ENCODE results near the gene GALK1. TPM values are rescaled to one million over a fixed set of nuclear protein-coding genes. Genes with fewer than 3 reads are reported as not detected.

Gene GALK1
- total and polyA plus RNA-seq, 9 of the 15 experiments (the other 6 are each of a cell fraction or from before 2014, with no cell fraction given) = 0.45 to 51.6 (median 17.4) TPM

DNA sequence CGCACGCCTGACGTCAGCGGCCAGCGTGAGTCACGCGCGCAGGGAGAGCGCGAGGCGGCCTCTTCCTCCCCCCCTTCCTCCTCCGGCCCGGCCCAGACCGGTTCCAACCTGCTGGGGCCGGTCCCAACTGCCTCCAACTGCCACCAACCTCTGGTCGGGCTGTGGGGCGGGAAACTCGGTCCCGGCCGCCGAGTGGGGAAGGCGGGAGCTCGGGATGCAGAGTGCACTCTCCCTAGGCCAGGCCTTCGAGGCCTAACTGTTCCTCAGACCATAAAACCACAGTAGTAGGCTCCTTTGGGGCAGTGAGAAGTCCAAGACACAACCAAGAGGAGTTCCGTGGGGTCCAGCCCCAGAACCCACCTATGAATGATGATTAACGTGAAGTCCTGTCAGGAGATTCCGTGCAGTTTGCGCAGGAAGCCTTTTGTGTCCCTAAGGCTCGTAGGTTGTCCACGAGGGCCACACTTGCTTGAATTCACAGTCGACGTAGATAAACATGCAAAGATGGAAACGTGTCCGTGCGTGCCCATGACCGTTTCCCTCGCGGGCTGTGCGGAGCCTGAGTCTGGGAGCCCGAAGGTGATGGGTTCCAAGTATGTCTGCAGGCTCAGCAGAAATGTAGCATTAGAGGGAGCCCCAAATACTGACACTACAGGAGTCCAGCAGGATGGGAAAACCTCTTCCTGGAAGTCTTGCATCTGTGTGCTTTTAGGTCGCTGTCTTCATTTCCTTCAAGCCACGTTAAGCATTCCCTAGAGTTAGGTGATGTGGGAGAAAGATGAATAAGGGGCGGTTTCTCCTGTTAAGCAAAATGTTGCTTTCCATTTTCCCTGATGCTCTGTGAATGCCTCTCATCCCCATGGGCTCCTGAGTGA lies 20.3 kb upstream of the GALK1 start (continued):
- TF ChIP-seq TRIM28 (IDR thresholded peaks at IDR 0.05) (no peak), HDAC8 (tag; IDR thresholded peaks at IDR 0.05) (peak; percentile 98), TRIM24 (IDR thresholded peaks at IDR 0.05) (peak; percentile 87 to 99), ZNF584 (CRISPR knock-in tag; IDR thresholded peaks at IDR 0.05; ENCODE audit: low read depth) (peak; percentile 94), ZBTB7A (IDR thresholded peaks at IDR 0.05; ENCODE audit: borderline replicate concordance, control insufficient read depth, low read depth, low read length) (no peak), ZNF41 (CRISPR knock-in tag; conservative IDR thresholded peaks at IDR 0.05) (peak; percentile 66; the same call in 1 of the 2 replicates), HDAC6 (IDR thresholded peaks at IDR 0.05; ENCODE audit: low read depth, low read length) (no peak), ETV1 (tag; conservative IDR thresholded peaks at IDR 0.05; ENCODE audit: low read depth) (peak; percentile 54; the same call in 1 of the 2 replicates), ZNF785 (CRISPR knock-in tag; IDR thresholded peaks at IDR 0.05) (no peak), ZNF436 (CRISPR knock-in tag; IDR thresholded peaks at IDR 0.05) (peak; percentile 37; the same call in 1 of the 2 replicates), ZNF24 (IDR thresholded peaks at IDR 0.05) (peak; percentile 40)
- TF ChIP-seq, protein P1, sequence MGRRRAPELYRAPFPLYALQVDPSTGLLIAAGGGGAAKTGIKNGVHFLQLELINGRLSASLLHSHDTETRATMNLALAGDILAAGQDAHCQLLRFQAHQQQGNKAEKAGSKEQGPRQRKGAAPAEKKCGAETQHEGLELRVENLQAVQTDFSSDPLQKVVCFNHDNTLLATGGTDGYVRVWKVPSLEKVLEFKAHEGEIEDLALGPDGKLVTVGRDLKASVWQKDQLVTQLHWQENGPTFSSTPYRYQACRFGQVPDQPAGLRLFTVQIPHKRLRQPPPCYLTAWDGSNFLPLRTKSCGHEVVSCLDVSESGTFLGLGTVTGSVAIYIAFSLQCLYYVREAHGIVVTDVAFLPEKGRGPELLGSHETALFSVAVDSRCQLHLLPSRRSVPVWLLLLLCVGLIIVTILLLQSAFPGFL (CRISPR knock-in tag; IDR thresholded peaks at IDR 0.05) = peak; percentile 98
- TF ChIP-seq, protein P2, sequence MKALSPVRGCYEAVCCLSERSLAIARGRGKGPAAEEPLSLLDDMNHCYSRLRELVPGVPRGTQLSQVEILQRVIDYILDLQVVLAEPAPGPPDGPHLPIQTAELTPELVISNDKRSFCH (CRISPR knock-in tag; IDR thresholded peaks at IDR 0.05) = no peak
- TF ChIP-seq, protein P2 (tag; IDR thresholded peaks at IDR 0.05) = peak; percentile 99
- TF ChIP-seq, protein P3, sequence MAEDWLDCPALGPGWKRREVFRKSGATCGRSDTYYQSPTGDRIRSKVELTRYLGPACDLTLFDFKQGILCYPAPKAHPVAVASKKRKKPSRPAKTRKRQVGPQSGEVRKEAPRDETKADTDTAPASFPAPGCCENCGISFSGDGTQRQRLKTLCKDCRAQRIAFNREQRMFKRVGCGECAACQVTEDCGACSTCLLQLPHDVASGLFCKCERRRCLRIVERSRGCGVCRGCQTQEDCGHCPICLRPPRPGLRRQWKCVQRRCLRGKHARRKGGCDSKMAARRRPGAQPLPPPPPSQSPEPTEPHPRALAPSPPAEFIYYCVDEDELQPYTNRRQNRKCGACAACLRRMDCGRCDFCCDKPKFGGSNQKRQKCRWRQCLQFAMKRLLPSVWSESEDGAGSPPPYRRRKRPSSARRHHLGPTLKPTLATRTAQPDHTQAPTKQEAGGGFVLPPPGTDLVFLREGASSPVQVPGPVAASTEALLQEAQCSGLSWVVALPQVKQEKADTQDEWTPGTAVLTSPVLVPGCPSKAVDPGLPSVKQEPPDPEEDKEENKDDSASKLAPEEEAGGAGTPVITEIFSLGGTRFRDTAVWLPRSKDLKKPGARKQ (CRISPR knock-in tag; IDR thresholded peaks at IDR 0.05) = no peak
- TF ChIP-seq, protein P4, sequence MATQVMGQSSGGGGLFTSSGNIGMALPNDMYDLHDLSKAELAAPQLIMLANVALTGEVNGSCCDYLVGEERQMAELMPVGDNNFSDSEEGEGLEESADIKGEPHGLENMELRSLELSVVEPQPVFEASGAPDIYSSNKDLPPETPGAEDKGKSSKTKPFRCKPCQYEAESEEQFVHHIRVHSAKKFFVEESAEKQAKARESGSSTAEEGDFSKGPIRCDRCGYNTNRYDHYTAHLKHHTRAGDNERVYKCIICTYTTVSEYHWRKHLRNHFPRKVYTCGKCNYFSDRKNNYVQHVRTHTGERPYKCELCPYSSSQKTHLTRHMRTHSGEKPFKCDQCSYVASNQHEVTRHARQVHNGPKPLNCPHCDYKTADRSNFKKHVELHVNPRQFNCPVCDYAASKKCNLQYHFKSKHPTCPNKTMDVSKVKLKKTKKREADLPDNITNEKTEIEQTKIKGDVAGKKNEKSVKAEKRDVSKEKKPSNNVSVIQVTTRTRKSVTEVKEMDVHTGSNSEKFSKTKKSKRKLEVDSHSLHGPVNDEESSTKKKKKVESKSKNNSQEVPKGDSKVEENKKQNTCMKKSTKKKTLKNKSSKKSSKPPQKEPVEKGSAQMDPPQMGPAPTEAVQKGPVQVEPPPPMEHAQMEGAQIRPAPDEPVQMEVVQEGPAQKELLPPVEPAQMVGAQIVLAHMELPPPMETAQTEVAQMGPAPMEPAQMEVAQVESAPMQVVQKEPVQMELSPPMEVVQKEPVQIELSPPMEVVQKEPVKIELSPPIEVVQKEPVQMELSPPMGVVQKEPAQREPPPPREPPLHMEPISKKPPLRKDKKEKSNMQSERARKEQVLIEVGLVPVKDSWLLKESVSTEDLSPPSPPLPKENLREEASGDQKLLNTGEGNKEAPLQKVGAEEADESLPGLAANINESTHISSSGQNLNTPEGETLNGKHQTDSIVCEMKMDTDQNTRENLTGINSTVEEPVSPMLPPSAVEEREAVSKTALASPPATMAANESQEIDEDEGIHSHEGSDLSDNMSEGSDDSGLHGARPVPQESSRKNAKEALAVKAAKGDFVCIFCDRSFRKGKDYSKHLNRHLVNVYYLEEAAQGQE (IDR thresholded peaks at IDR 0.05; ENCODE audit: borderline replicate concordance) = peak; percentile 100
- TF ChIP-seq, protein P4 (CRISPR knock-in tag; IDR thresholded peaks at IDR 0.05; ENCODE audit: low read depth) = 0 out of 2 replicates have a peak, but pooled peaks have one; percentile 52

Data from K562 (cell line).